Measurements from ENCODE around the gene SETX. TPM values are rescaled to one million over a fixed set of nuclear protein-coding genes. Genes with fewer than 3 reads are reported as not detected.

SETX gene
- total RNA-seq, 2 donors from 2014 or later = 26.7 to 30.4 TPM

GRCh38 chr9:132309056-132309455, 45.7 kb downstream of the SETX start:
- no peak overlapping the region for H3K4me3 ChIP-seq
- WGBS, 2 donors = 94 to 98% methylated on average over 5 of the region's 5 CpGs
- TF ChIP-seq CTCF (IDR thresholded peaks at IDR 0.05) (no peak), POLR2A (IDR thresholded peaks at IDR 0.05) (no peak)
- H3K27ac ChIP-seq = no peak overlapping the region
- no peaks in the 10 kb centered on the region for H3K9me3 ChIP-seq
- no peaks in the 10 kb centered on the region for H3K4me1 ChIP-seq
- no peaks in the 10 kb centered on the region for H3K27me3 ChIP-seq
- intact Hi-C loops (cut with DNase I) = no loop called here
- H3K36me3 ChIP-seq (replicated peaks in 1 of 2; ENCODE audit: insufficient read depth in 1 of 2, low read depth in 2 of 2) = peaks cover 0 to 16% of the 10 kb centered on the region in 2 donors
- ATAC-seq (no peak), DNase-seq (no peak)

- no peaks in the 10 kb centered on the region for H3K27me3 ChIP-seq
- no peak for ATAC-seq
- no peak overlapping the region for H3K27ac ChIP-seq
- H3K9me3 ChIP-seq = no peaks in the 10 kb centered on the region
- H3K36me3 ChIP-seq (replicated peaks in 1 of 2; ENCODE audit: insufficient read depth in 1 of 2, low read depth in 2 of 2) = peaks cover 0 to 20% of the 10 kb centered on the region in 2 donors
- H3K4me3 ChIP-seq = no peak overlapping the region
- no peak for TF ChIP-seq CTCF (IDR thresholded peaks at IDR 0.05)
- TF ChIP-seq POLR2A (IDR thresholded peaks at IDR 0.05) = no peak
- WGBS, 2 donors = 89 to 95% methylated on average over 6 of the region's 6 CpGs
- no peaks in the 10 kb centered on the region for H3K4me1 ChIP-seq
- no peak for DNase-seq
- intact Hi-C loops (cut with DNase I) = no loop called here
Measured at GRCh38 chr9:132301521-132301920, 53.3 kb downstream of the SETX start.

- no peaks in the 10 kb centered on the region for H3K4me1 ChIP-seq
- TF ChIP-seq POLR2A (IDR thresholded peaks at IDR 0.05) (no peak), CTCF (IDR thresholded peaks at IDR 0.05) (no peak)
- intact Hi-C loops (cut with DNase I) = no loop called here
- H3K9me3 ChIP-seq = no peaks in the 10 kb centered on the region
- no peaks in the 10 kb centered on the region for H3K27me3 ChIP-seq
- H3K36me3 ChIP-seq (replicated peaks in 1 of 2; ENCODE audit: insufficient read depth in 1 of 2, low read depth in 2 of 2) = peaks cover 0 to 35% of the 10 kb centered on the region in 2 donors
- no peak for DNase-seq
- no peak overlapping the region for H3K27ac ChIP-seq
- H3K4me3 ChIP-seq = no peak overlapping the region
- ATAC-seq = no peak
Measured at GRCh38 chr9:132299221-132299620, 55.6 kb downstream of the SETX start.

DNA sequence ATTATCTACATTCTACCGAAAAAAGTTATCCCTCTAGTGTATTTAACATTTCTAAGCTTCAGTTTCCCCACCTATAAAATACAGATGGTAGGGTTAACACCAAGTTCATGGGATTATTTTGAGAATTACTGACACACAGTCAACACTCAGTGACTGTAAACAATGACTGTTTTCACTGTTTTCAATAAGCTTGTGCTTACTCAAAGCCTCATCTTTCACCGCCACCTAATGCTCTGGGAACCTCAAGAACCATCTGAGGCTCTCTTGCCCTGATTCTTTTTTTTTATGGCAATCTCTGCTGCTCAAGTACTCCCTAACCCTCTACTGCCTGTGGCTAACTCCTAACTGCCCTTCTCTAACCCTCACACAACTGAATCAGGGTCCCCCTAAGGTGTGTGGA, 59.6 kb downstream of the SETX start:
- H3K27ac ChIP-seq = no peak overlapping the region
- DNase-seq = no peak
- no peak overlapping the region for H3K4me3 ChIP-seq
- 80 to 95% methylated on average over 2 of the region's 2 CpGs for WGBS, 2 donors
- intact Hi-C loops (cut with DNase I) = no loop called here
- ATAC-seq = no peak
- H3K9me3 ChIP-seq = no peaks in the 10 kb centered on the region
- no peaks in the 10 kb centered on the region for H3K4me1 ChIP-seq
- H3K27me3 ChIP-seq = no peaks in the 10 kb centered on the region
- peaks cover 0 to 35% of the 10 kb centered on the region in 2 donors for H3K36me3 ChIP-seq (replicated peaks in 1 of 2; ENCODE audit: insufficient read depth in 1 of 2, low read depth in 2 of 2)
- TF ChIP-seq CTCF (IDR thresholded peaks at IDR 0.05) = no peak
- no peak for TF ChIP-seq POLR2A (IDR thresholded peaks at IDR 0.05)

- H3K27me3 ChIP-seq = no peaks in the 10 kb centered on the region
- intact Hi-C loops (cut with DNase I) = no loop called here
Measured at GRCh38 chr9:132293145-132293721, 61.6 kb downstream of the SETX start.

More at GRCh38 chr9:132293145-132293721, 61.6 kb downstream of the SETX start:
- TF ChIP-seq POLR2A (IDR thresholded peaks at IDR 0.05) = no peak
- no peak for TF ChIP-seq CTCF (IDR thresholded peaks at IDR 0.05)
- H3K27ac ChIP-seq = no peak overlapping the region
- no peaks in the 10 kb centered on the region for H3K9me3 ChIP-seq
- no peak overlapping the region for H3K4me3 ChIP-seq
- DNase-seq (no peak), ATAC-seq (no peak)
- H3K36me3 ChIP-seq (replicated peaks in 1 of 2; ENCODE audit: insufficient read depth in 1 of 2, low read depth in 2 of 2) = peaks cover 0 to 33% of the 10 kb centered on the region in 2 donors
- WGBS, 2 donors = 91 to 94% methylated on average over 13 of the region's 13 CpGs
- peaks cover 6% of the 10 kb centered on the region for H3K4me1 ChIP-seq
